ENCODE results near the gene TMEM185B. TPM values are rescaled to one million over a fixed set of nuclear protein-coding genes. Genes with fewer than 3 reads are reported as not detected.

The TMEM185B gene
- total RNA-seq (23.9 and 29.9 TPM in 2 replicates), polyA plus RNA-seq (31.5 and 31.8 TPM in 2 replicates), polyA minus RNA-seq (28.4 and 28.7 TPM in 2 replicates), Bru-seq, nascent RNA (percentile 75 among the genes with signal in this experiment), BruChase-seq, experiment 1, labeled RNA remaining after a 6-hour chase (percentile 92 among the genes with signal in this experiment), BruChase-seq, experiment 2, labeled RNA remaining after a 2-hour chase (percentile 88 among the genes with signal in this experiment)
- polyA plus RNA-seq (2011; cell fraction: cytosol; rRNA removed), result 19.4 and 22.1 TPM in 2 replicates
- polyA plus RNA-seq (2011; cell fraction: nucleus; rRNA removed), result 18.4 and 18.7 TPM in 2 replicates
- 30.3 and 33.3 TPM in 2 replicates for polyA plus RNA-seq (2012)
- 6.5 TPM for polyA minus RNA-seq (2011; cell fraction: cytosol; rRNA and poly(A)+ RNA removed)
- polyA minus RNA-seq (2011; cell fraction: nucleus; rRNA and poly(A)+ RNA removed), result 11.4 and 12.5 TPM in 2 replicates
- long read RNA-seq, transcript TMEM185B-201 (1 exons, 2,131 nt), result major isoform, 32 of 32 reads
- long read RNA-seq, partial matches to known transcripts, result 0 of 32 reads
- long read RNA-seq, other reads (novel, unspliced or antisense), result 0 of 32 reads

GRCh38 chr2:120223034-120223912 is at the start of gene TMEM185B:
TSS of gene TMEM185B (minus strand) at chr2:120223400. CDS start at chr2:120222976, 424 bp downstream.
- ChIA-PET POLR2A (interaction anchor here (0.7 to 1.9 kb wide), 6 partner anchors 9 to 1345 kb away, joined by 3 to 15 read pairs (median 4); partner anchors contain the start of gene RALB), CTCF (interaction anchor here (0.7 to 3.1 kb wide), 13 partner anchors 9 to 520 kb away, joined by 3 to 18 read pairs (median 5); partner anchors contain the start of gene RALB)
- Histone ChIP-seq H3K9ac (replicated peaks; ENCODE audit: extremely low read depth, insufficient read depth, low read length) (peak within 1 kb of the TSS; percentile 78), H3K27me3 (ENCODE audit: control insufficient read depth in 2 of 2, insufficient read depth in 2 of 2, low read length in 2 of 2) (peaks cover 0 to 3% of the 10 kb centered on the region in 2 experiments), H3K4me1 (ENCODE audit: control insufficient read depth, extremely low read depth, insufficient read depth, low read length) (peaks cover 17% of the 10 kb centered on the region), H3K4me2 (ENCODE audit: insufficient read depth, low read length) (peak within 1 kb of the TSS; percentile 33), H3K36me3 (ENCODE audit: control insufficient read depth in 2 of 2, extremely low read depth in 1 of 2, insufficient read depth in 2 of 2, low read length in 2 of 2) (peaks cover 0 to 5% of the 10 kb centered on the region in 2 experiments), H3K79me2 (ENCODE audit: control insufficient read depth, insufficient read depth, low read length) (peaks cover 11% of the 10 kb centered on the region), H4K20me1 (replicated peaks; ENCODE audit: control insufficient read depth, extremely low read depth, insufficient read depth, low read length) (no peaks in the 10 kb centered on the region), H3K9me3 (replicated peaks; ENCODE audit: control insufficient read depth, insufficient read depth, low read length) (no peaks in the 10 kb centered on the region), H2AFZ (ENCODE audit: low read depth, low read length) (peak within 1 kb of the TSS; percentile 91), H3K9me1 (replicated peaks; ENCODE audit: control insufficient read depth, extremely low read depth, insufficient read depth, low read length) (no peaks in the 10 kb centered on the region), H3K27ac (ENCODE audit: insufficient read depth, low read depth, low read length) (peak within 1 kb of the TSS; percentile 78), H3K4me3 (replicated peaks in 1 of 3; ENCODE audit: insufficient read depth in 1 of 3, low read depth in 1 of 3, low read length in 3 of 3) (peak within 1 kb of the TSS; percentile 47 to 61 (median 57))
- peak; percentile 78 for DNase-seq (ENCODE audit: low read depth, low spot score)
- TF ChIP-seq FOS (IDR thresholded peaks at IDR 0.05; ENCODE audit: borderline replicate concordance, insufficient read depth, low read length) (no peak), POLR2A (IDR thresholded peaks at IDR 0.05; ENCODE audit: low read depth, low read length) (peak; percentile 72), EZH2 (IDR thresholded peaks at IDR 0.05; ENCODE audit: borderline replicate concordance, low read depth, low read length, severe bottlenecking) (no peak), MYC (IDR thresholded peaks at IDR 0.05; ENCODE audit: low read depth, low read length) (peak; percentile 88), POLR2AphosphoS5 (IDR thresholded peaks at IDR 0.05; ENCODE audit: insufficient read depth, low read depth, low read length) (peak; percentile 89), GATA2 (IDR thresholded peaks at IDR 0.05; ENCODE audit: insufficient read depth, insufficient read length, low read depth, low read length) (no peak), JUN (IDR thresholded peaks at IDR 0.05; ENCODE audit: borderline replicate concordance, insufficient read depth, insufficient read length, low read depth) (no peak)
- TF ChIP-seq, protein P1, sequence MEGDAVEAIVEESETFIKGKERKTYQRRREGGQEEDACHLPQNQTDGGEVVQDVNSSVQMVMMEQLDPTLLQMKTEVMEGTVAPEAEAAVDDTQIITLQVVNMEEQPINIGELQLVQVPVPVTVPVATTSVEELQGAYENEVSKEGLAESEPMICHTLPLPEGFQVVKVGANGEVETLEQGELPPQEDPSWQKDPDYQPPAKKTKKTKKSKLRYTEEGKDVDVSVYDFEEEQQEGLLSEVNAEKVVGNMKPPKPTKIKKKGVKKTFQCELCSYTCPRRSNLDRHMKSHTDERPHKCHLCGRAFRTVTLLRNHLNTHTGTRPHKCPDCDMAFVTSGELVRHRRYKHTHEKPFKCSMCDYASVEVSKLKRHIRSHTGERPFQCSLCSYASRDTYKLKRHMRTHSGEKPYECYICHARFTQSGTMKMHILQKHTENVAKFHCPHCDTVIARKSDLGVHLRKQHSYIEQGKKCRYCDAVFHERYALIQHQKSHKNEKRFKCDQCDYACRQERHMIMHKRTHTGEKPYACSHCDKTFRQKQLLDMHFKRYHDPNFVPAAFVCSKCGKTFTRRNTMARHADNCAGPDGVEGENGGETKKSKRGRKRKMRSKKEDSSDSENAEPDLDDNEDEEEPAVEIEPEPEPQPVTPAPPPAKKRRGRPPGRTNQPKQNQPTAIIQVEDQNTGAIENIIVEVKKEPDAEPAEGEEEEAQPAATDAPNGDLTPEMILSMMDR (IDR thresholded peaks at IDR 0.05; ENCODE audit: extremely low read depth in 1 of 2, insufficient read depth in 1 of 2, low read depth in 1 of 2, low read length in 2 of 2), result peak; percentile 24 to 55
- TF ChIP-seq, protein P2, sequence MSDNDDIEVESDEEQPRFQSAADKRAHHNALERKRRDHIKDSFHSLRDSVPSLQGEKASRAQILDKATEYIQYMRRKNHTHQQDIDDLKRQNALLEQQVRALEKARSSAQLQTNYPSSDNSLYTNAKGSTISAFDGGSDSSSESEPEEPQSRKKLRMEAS (IDR thresholded peaks at IDR 0.05; ENCODE audit: insufficient read depth, insufficient read length), result peak; percentile 95
- no TSS peak for BruUV-seq (replicated peaks)
- FAIRE-seq, result peak; percentile 87
- intact Hi-C loops (cut with micrococcal nuclease), result loop anchor here (1.0 to 5.0 kb wide), 5 partner anchors 16 to 90 kb away; partner anchors contain the start of gene RALB
- dilution Hi-C loops (cut with MboI; ENCODE audit: extremely low pct_ligation_motif_present, low sequenced_read_pairs), result no loop called here
